Skeletal muscle satellite cell (primary cell): Measurements from ENCODE around the gene ANKS1A.

Source experiments
- H3K27me3 ChIP-seq: 2 replicates; pipeline ENCODE4 v1.7.0; 2013; ENCODE audit warnings: low read length; ENCODE audit not compliant: control insufficient read depth, insufficient read depth
- H3K36me3 ChIP-seq: 2 replicates; pipeline ENCODE4 v1.7.0; 2013; ENCODE audit warnings: mild to moderate bottlenecking, control low read depth, low read length; ENCODE audit not compliant: insufficient read depth
- H3K4me1 ChIP-seq: 2 replicates; pipeline ENCODE4 v1.7.0; 2013; ENCODE audit warnings: low read length; ENCODE audit not compliant: control insufficient read depth, insufficient read depth
- H3K4me2 ChIP-seq: 2 replicates; pipeline ENCODE4 v1.7.0; 2013; ENCODE audit warnings: mild to moderate bottlenecking, low read length
- H3K4me3 ChIP-seq: 2 replicates; pipeline ENCODE4 v1.7.0; 2013; ENCODE audit warnings: low read length
- H3K9ac ChIP-seq: 2 replicates; pipeline ENCODE4 v1.7.0; 2013; ENCODE audit warnings: mild to moderate bottlenecking, low read depth, low read length, moderate library complexity
- H3K9me3 ChIP-seq: replicated peaks from 2 replicates; pipeline ENCODE4 v1.7.0; 2013; ENCODE audit warnings: mild to moderate bottlenecking, control low read depth, low read length

Gene ANKS1A

DNA sequence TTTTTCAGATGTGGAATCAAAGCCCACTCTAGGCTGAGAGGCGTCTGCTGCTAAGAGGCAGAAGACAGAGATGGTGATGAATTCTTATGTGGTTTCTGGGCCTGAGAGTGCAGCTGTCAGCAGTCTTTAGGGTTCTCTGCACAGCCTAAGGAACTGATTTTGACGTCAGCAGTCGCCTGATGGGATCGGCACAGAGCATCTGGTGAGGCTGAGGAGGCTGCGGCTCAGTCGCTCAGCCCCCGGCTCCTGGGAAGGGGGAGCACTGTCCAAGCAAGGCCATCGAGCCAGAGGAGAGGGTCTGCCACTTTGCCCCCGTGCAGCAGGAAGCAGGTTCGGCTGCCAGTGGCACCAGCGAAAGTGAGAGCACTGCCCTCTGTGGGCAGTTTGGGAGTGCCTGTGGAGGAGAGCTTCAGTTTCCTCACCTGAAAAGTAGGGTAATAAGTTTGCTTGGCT, 159.6 kb downstream of the ANKS1A start:
- Histone ChIP-seq H3K4me2 (peak overlapping the region; percentile 56), H3K4me1 (peaks cover 57% of the 10 kb centered on the region), H3K4me3 (peak overlapping the region; percentile 40), H3K27me3 (no peaks in the 10 kb centered on the region), H3K9ac (peak overlapping the region; percentile 47), H3K36me3 (no peaks in the 10 kb centered on the region), H3K9me3 (no peaks in the 10 kb centered on the region)

DNA sequence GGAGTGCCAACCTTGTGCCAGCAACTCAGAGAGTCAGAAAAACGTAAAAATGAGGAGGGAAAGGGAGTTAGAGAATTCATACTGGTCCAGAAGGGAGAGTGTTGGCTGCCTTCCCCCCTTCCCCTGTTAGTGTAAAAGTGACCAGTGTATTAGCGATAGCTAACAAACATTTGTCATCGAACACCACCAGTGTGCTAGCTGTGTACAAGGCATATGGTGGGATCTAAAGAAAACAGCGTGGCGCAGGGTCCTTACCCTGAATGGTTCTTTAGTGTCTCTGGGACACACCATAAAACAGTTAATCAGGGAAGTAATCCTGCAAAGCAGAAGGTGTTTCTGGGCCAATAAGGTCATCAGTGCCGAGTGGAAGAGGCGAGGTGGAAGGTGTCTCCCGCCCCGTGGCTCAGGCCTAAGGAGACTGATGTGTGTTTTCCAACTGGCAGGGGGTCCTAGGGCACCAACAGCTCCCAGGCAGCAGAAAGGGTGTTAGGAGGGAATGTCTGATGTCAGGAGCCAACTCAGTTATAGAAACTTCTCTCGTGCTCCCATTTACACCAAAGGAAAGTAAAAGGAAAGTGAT, 160.2 kb downstream of the ANKS1A start:
- Histone ChIP-seq H3K9ac (peak overlapping the region; percentile 47), H3K4me1 (peaks cover 54% of the 10 kb centered on the region), H3K36me3 (peaks cover 5% of the 10 kb centered on the region), H3K27me3 (no peaks in the 10 kb centered on the region), H3K4me2 (peak overlapping the region; percentile 58), H3K4me3 (no peak overlapping the region), H3K9me3 (no peaks in the 10 kb centered on the region)

- H3K9ac ChIP-seq: peak overlapping the region; percentile 25
- H3K4me3 ChIP-seq: no peak overlapping the region
- no peaks in the 10 kb centered on the region for H3K9me3 ChIP-seq
- H3K36me3 ChIP-seq: peaks cover 5% of the 10 kb centered on the region
- H3K4me2 ChIP-seq: peak overlapping the region; percentile 58
- no peaks in the 10 kb centered on the region for H3K27me3 ChIP-seq
- H3K4me1 ChIP-seq: peaks cover 45% of the 10 kb centered on the region
Observed at GRCh38 chr6:35049900-35050756, 161.1 kb downstream of the ANKS1A start.

DNA sequence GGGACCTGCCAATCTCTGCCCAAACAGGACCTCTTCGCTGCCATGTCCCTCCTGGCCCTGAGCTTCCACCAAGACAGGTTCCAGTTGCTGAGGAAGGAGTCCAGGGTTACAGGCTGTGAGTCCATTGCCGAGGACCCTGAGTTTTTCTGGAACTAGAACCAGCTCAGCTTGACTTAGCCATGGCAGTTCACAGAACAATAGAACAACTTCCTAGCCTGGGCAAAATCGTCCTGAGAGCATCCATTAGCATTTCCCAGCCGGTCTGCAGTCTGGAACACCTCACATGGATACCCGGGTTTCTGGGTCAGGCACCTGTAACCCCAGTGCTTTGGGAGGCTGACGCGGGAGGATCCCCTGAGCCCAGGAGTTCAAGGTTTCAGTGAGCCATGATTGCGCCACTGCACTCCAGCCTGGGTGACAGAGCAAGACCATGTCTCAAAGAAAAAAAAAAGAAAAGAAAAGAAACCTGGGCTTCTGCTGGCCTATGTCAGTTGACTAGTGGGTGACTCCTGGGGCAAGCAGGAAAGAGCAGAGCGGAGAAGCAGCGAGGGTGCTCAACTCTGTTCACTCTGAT, 161.8 kb downstream of the ANKS1A start:
- H3K9me3 ChIP-seq: no peaks in the 10 kb centered on the region
- no peak overlapping the region for H3K4me3 ChIP-seq
- peaks cover 43% of the 10 kb centered on the region for H3K4me1 ChIP-seq
- no peaks in the 10 kb centered on the region for H3K27me3 ChIP-seq
- no peak overlapping the region for H3K4me2 ChIP-seq
- H3K9ac ChIP-seq: no peak overlapping the region
- H3K36me3 ChIP-seq: peaks cover 5% of the 10 kb centered on the region

DNA sequence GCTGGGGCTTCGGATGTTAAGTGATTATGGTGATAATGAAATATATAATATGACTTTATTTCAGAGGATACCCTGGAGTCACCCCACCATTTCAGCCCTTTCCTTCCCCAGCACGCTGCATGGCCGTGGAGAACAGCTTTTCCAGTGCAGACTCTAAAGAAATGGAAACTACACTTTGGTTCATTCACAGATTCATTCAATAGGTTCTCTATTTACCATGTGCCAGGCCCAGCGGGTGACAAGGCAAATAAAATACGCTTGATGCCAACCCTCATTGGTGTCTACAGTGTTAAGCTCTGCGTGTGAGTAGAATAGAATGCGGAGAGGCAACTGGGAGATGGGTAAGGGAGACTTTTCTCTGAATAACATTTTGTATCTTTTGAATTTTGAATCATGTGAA, 162.3 kb downstream of the ANKS1A start:
- H3K9me3 ChIP-seq: no peaks in the 10 kb centered on the region
- no peak overlapping the region for H3K4me3 ChIP-seq
- H3K27me3 ChIP-seq: no peaks in the 10 kb centered on the region
- H3K4me1 ChIP-seq: peaks cover 43% of the 10 kb centered on the region
- H3K9ac ChIP-seq: no peak overlapping the region
- H3K36me3 ChIP-seq: peaks cover 5% of the 10 kb centered on the region
- H3K4me2 ChIP-seq: no peak overlapping the region

DNA sequence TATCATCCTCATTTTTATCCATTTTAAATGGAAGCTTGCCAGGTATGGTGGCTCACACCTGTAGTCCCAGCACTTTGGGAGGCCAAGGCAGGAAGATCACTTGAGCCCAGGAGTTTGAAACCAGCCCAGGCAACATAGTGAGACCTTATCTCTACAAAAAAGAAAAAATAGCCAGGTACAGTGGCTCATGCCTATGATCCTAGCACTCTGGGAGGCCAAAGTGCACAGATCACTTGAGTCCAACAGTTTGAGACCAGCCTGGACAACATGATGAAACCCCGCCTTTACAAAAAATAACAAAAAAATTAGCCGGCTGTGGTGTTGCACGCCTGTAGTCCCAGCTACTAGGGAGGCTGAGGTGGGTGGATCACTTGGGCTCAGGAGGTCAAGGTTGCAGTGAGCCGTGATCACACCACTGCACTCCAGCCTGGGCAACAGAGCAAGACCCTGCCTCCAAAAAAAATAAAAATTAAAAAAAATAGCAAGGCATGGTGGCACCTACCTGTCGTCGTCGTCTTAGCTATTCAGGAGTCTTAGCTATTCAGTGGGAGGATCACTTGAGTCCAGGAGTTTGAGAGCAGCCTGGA, 163.0 kb downstream of the ANKS1A start:
- peaks cover 5% of the 10 kb centered on the region for H3K36me3 ChIP-seq
- no peak overlapping the region for H3K4me3 ChIP-seq
- H3K9me3 ChIP-seq: no peaks in the 10 kb centered on the region
- no peak overlapping the region for H3K9ac ChIP-seq
- H3K27me3 ChIP-seq: no peaks in the 10 kb centered on the region
- no peak overlapping the region for H3K4me2 ChIP-seq
- H3K4me1 ChIP-seq: peaks cover 38% of the 10 kb centered on the region

DNA sequence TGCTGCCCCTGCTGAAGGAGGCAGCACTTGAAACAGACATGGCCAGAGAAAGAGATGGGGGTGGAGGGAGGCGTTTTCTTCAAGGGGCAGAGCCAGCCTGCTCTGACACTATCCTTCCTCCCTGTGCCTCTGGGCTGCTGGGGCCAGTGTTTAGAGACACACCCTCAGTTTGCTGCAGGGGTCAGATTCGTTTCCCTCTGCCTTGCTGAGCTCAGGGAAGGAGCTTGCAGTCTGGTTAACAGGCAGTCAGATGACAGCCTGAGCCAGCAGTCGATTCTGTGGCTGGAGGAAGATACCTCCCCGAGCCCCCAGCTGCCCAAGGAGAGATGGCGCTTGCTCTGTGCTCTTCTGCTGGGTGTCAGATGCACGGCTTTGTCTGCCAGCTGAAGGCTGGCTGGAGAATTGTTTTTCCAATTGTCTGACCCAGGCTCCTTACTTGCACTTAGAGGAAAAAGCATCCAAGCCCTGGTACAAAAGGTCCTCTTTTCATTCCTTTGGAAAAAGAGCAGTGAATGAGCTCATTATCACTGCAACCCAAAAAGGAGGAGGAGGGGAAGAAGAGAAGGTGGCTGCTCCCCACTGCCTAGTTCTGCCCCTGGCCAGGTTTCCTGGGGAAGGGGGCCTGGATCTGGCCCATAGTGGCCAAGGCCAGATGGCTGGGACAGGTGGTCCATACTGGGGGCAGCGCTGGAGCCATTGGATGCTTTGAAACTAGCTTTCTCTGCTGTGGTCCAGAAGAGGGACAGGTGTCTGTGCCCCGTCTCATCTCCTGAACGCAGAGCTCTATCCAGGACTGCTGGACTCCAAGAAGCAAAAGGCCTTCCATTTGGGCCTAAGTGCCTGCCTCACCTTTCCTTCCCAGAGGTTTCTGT, 163.9 kb downstream of the ANKS1A start:
- no peak overlapping the region for H3K9ac ChIP-seq
- H3K4me1 ChIP-seq: peaks cover 30% of the 10 kb centered on the region
- no peaks in the 10 kb centered on the region for H3K9me3 ChIP-seq
- H3K36me3 ChIP-seq: peaks cover 5% of the 10 kb centered on the region
- no peaks in the 10 kb centered on the region for H3K27me3 ChIP-seq
- no peak overlapping the region for H3K4me3 ChIP-seq
- no peak overlapping the region for H3K4me2 ChIP-seq

GRCh38 chr6:35053701-35054100, 164.6 kb downstream of the ANKS1A start:
- H3K4me2 ChIP-seq: no peak overlapping the region
- H3K9me3 ChIP-seq: no peaks in the 10 kb centered on the region
- H3K4me1 ChIP-seq: peaks cover 24% of the 10 kb centered on the region
- peaks cover 5% of the 10 kb centered on the region for H3K36me3 ChIP-seq
- H3K27me3 ChIP-seq: no peaks in the 10 kb centered on the region
- H3K9ac ChIP-seq: no peak overlapping the region
- H3K4me3 ChIP-seq: no peak overlapping the region

DNA sequence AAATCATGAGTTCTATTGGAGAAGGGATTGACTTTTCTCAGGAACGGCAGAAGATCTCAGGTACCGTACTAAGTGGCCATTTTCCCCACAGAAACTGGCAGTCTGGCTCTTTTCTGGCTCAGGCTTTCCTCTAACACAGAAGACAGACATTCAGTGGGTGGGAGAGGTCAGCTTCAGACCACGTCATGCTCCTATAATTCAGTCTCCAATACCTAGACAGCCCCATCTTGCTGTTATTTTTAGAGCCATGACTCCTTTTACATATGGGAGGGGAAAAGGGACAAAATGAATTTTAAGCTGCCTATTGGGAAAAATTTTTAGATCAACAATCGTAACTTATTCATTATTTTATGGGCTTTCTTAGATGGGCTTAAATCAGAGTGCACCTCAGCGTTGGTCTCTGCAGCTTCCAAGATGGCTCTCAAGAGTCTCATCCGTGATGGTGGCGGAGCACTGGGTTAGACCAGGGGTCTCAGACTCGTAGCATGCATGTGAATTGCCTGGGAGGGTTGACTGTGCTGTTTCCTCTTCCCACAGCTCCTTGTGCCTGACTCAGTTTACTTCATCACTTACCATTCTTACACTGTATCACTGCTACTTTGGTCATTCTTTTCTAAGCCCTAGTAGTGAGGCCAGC, 165.2 kb downstream of the ANKS1A start:
- Histone ChIP-seq H3K4me1 (peaks cover 18% of the 10 kb centered on the region), H3K36me3 (peaks cover 5% of the 10 kb centered on the region)

DNA sequence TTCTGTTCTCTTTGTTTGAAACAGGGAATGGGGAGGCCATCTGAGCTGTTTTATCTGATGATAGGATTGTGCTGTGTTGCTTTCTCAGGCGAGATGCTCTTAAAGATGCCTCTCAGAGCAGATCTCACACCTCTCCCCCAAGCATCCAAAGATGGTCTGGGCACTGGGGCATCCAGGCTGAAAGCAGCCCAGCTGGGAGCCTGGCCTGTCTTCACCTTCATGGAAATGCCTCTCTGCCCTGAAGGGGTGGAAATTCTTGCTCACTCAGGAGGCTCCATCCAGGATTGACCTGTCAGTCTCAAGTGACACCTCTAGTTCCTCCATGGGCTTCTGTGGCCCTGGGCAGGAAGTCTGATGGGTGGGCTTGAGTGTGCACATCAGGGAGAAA, 165.7 kb downstream of the ANKS1A start:
- no peak overlapping the region for H3K9ac ChIP-seq
- no peaks in the 10 kb centered on the region for H3K9me3 ChIP-seq
- no peak overlapping the region for H3K4me2 ChIP-seq
- H3K27me3 ChIP-seq: no peaks in the 10 kb centered on the region
- peaks cover 5% of the 10 kb centered on the region for H3K36me3 ChIP-seq
- no peak overlapping the region for H3K4me3 ChIP-seq
- peaks cover 13% of the 10 kb centered on the region for H3K4me1 ChIP-seq

More for the DNA sequence above, 165.2 kb downstream of the ANKS1A start:
- no peak overlapping the region for H3K4me3 ChIP-seq
- H3K9ac ChIP-seq: no peak overlapping the region
- H3K9me3 ChIP-seq: no peaks in the 10 kb centered on the region
- H3K4me2 ChIP-seq: no peak overlapping the region
- H3K27me3 ChIP-seq: no peaks in the 10 kb centered on the region
